Endodermal cell (in vitro differentiated cells): Measurements from ENCODE around the gene SLC34A1. TPM values are rescaled to one million over a fixed set of nuclear protein-coding genes. Genes with fewer than 3 reads are reported as not detected.

Source experiments
- DNase-seq: peaks from one replicate; pipeline ENCODE4 v3.0.0-alpha.2; 2017
- H3K27ac ChIP-seq: 2 replicates; pipeline ENCODE4 v1.5.1; 2013; ENCODE audit warnings: mild to moderate bottlenecking, low read depth, low read length, moderate library complexity
- H3K27me3 ChIP-seq: 2 replicates; pipeline ENCODE4 v1.6.1; 2013; ENCODE audit warnings: mild to moderate bottlenecking, low read length, moderate library complexity; ENCODE audit not compliant: insufficient read depth, control insufficient read depth, poor library complexity, severe bottlenecking
- H3K36me3 ChIP-seq: 2 replicates; pipeline ENCODE4 v1.7.0; 2013; ENCODE audit warnings: mild to moderate bottlenecking, low read length, moderate library complexity; ENCODE audit not compliant: control insufficient read depth, insufficient read depth
- H3K4me1 ChIP-seq: one replicate; pipeline ENCODE4 v1.7.0; 2013; ENCODE audit warnings: low read length; ENCODE audit not compliant: control insufficient read depth, insufficient read depth
- H3K4me3 ChIP-seq: 2 replicates; pipeline ENCODE4 v1.5.1; 2013; ENCODE audit warnings: mild to moderate bottlenecking, low read length, moderate library complexity
- H3K9ac ChIP-seq: 2 replicates; pipeline ENCODE4 v1.6.1; 2013; ENCODE audit warnings: mild to moderate bottlenecking, low read length, moderate library complexity; ENCODE audit not compliant: poor library complexity, severe bottlenecking; ENCODE audit errors: extremely low read depth
- H3K9me3 ChIP-seq: 2 replicates; pipeline ENCODE4 v1.6.1; 2013; ENCODE audit warnings: mild to moderate bottlenecking, low read length, moderate library complexity; ENCODE audit not compliant: control insufficient read depth
- H3K27ac Mint-ChIP-seq: 2 replicates; pipeline ENCODE4 v1.8.0; 2020; ENCODE audit warnings: mixed read lengths
- H3K27me3 Mint-ChIP-seq: 2 replicates; pipeline ENCODE4 v1.8.0; 2021; ENCODE audit warnings: mild to moderate bottlenecking, mixed read lengths; ENCODE audit not compliant: insufficient read depth
- H3K36me3 Mint-ChIP-seq: 2 replicates; pipeline ENCODE4 v1.8.0; 2020; ENCODE audit warnings: low read depth, mixed read lengths
- H3K4me1 Mint-ChIP-seq: 2 replicates; pipeline ENCODE4 v1.8.0; 2020; ENCODE audit warnings: mixed read lengths
- H3K4me3 Mint-ChIP-seq: 2 replicates; pipeline ENCODE4 v1.8.0; 2020; ENCODE audit warnings: mild to moderate bottlenecking, moderate library complexity, mixed read lengths
- H3K9me3 Mint-ChIP-seq: 2 replicates; pipeline ENCODE4 v1.8.0; 2020; ENCODE audit warnings: mild to moderate bottlenecking, mixed read lengths
- WGBS, 2 experiments: methylation state at CpG; one replicate each; pipeline versions ENCODE4 v1.1.5 to v1.1.7; 2013; ENCODE audit warnings: missing lambda C conversion rate in 2 of 2, mixed read lengths in 1 of 2; ENCODE audit not compliant: insufficient coverage in 1 of 2, insufficient read length in 1 of 2; 5-methylcytosine and 5-hydroxymethylcytosine counted together
- total RNA-seq, 2 donors: library from RNA; stranded (reverse); fragmentation: NEBNext Ultra II Directional in 1 of 2; extraction: Animal tissue kit (Norgen Biotek cat#: 25700) in 1 of 2; gene quantifications; 2 replicates in 1 of 2; 3 replicates in 1 of 2; pipeline ENCODE4 v1.2.1, GENCODE V29; 2021
- TF ChIP-seq, protein P1 (sequence below): fragments of 200-600 bp; sonication (generic); conservative IDR thresholded peaks from 2 replicates; pipeline ENCODE4 v1.5.0; 2021; ENCODE audit warnings: antibody characterized with exemption, mild to moderate bottlenecking

SLC34A1 gene
- total RNA-seq, 2 donors from 2014 or later: not detected

DNA sequence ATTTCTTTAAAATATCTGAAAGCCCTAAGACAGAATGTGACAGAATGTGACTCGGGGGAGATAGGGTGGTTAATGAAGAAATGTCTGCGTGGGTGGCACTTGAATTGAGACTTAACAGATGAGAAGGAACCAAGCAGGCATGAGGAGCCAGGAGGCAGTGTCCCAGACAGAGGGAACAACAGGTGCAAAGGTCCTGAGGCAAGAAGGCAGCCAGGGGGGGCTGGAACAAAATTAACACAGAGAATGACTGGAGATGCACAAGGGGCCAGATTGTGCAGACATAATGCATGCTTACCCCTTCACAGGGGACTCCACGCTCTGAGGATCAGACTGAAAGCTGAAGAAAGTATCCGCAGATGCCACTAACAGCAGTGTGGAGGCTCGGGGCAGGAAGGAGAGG is 34.5 kb upstream of the SLC34A1 start:
- peaks cover 18% of the 10 kb centered on the region for H3K4me1 Mint-ChIP-seq
- Histone ChIP-seq H3K27ac (no peak overlapping the region), H3K4me3 (peak overlapping the region; percentile 97), H3K9me3 (no peaks in the 10 kb centered on the region), H3K4me1 (peaks cover 11% of the 10 kb centered on the region), H3K36me3 (peaks cover 38% of the 10 kb centered on the region), H3K27me3 (no peaks in the 10 kb centered on the region), H3K9ac (no peak overlapping the region)
- no peak overlapping the region for H3K27ac Mint-ChIP-seq
- peaks cover 15% of the 10 kb centered on the region for H3K27me3 Mint-ChIP-seq
- 86 to 92% methylated on average over 5 of the region's 5 CpGs for WGBS, 2 experiments
- TF ChIP-seq, protein P1, sequence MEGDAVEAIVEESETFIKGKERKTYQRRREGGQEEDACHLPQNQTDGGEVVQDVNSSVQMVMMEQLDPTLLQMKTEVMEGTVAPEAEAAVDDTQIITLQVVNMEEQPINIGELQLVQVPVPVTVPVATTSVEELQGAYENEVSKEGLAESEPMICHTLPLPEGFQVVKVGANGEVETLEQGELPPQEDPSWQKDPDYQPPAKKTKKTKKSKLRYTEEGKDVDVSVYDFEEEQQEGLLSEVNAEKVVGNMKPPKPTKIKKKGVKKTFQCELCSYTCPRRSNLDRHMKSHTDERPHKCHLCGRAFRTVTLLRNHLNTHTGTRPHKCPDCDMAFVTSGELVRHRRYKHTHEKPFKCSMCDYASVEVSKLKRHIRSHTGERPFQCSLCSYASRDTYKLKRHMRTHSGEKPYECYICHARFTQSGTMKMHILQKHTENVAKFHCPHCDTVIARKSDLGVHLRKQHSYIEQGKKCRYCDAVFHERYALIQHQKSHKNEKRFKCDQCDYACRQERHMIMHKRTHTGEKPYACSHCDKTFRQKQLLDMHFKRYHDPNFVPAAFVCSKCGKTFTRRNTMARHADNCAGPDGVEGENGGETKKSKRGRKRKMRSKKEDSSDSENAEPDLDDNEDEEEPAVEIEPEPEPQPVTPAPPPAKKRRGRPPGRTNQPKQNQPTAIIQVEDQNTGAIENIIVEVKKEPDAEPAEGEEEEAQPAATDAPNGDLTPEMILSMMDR: no peak
- DNase-seq: no peak
- peaks cover 27% of the 10 kb centered on the region for H3K36me3 Mint-ChIP-seq
- H3K9me3 Mint-ChIP-seq: no peaks in the 10 kb centered on the region
- peak overlapping the region; percentile 99 for H3K4me3 Mint-ChIP-seq

DNA sequence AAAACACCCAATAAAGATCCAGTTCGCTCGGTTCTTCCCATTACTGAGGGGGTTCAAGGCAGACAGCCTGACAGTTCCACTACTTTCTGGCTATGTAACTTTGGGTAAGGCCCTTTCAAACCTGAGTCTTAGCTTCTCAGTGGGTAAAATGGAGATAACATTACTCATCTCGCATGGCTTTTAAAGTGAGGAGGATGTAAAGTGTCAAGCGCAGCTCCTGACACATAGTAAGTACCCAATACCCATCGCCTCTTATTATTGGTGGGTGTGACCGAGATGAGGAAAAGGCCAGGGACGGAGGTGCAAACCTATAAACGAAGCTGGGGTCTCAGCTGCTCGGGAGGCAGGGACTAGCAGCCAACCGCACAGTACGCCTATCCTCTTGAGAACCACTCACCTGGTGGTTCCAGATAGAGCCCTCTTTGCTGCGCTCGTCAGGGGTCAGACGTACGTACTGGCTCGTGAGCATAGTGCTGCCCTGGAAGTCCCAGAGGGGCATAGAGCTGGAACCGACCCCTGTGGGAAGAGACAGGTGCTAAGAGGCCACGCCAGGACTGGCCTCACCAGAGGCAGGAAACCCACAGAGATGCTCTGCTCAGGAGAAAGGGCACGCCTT is 33.4 kb upstream of the SLC34A1 start:
- Histone ChIP-seq H3K36me3 (peaks cover 33% of the 10 kb centered on the region), H3K27ac (no peak overlapping the region), H3K4me1 (peaks cover 11% of the 10 kb centered on the region), H3K9ac (peak overlapping the region; percentile 91), H3K27me3 (no peaks in the 10 kb centered on the region), H3K9me3 (no peaks in the 10 kb centered on the region), H3K4me3 (peak overlapping the region; percentile 97)
- Mint-ChIP-seq H3K36me3 (peaks cover 20% of the 10 kb centered on the region), H3K9me3 (no peaks in the 10 kb centered on the region), H3K4me3 (peak overlapping the region; percentile 99), H3K4me1 (peaks cover 18% of the 10 kb centered on the region), H3K27me3 (peaks cover 25% of the 10 kb centered on the region), H3K27ac (peak overlapping the region; percentile 100)
- TF ChIP-seq, protein P1: no peak
- WGBS, 2 experiments: 15 to 17% methylated on average over 12 to 19 of the region's 19 CpGs
- DNase-seq: no peak

DNA sequence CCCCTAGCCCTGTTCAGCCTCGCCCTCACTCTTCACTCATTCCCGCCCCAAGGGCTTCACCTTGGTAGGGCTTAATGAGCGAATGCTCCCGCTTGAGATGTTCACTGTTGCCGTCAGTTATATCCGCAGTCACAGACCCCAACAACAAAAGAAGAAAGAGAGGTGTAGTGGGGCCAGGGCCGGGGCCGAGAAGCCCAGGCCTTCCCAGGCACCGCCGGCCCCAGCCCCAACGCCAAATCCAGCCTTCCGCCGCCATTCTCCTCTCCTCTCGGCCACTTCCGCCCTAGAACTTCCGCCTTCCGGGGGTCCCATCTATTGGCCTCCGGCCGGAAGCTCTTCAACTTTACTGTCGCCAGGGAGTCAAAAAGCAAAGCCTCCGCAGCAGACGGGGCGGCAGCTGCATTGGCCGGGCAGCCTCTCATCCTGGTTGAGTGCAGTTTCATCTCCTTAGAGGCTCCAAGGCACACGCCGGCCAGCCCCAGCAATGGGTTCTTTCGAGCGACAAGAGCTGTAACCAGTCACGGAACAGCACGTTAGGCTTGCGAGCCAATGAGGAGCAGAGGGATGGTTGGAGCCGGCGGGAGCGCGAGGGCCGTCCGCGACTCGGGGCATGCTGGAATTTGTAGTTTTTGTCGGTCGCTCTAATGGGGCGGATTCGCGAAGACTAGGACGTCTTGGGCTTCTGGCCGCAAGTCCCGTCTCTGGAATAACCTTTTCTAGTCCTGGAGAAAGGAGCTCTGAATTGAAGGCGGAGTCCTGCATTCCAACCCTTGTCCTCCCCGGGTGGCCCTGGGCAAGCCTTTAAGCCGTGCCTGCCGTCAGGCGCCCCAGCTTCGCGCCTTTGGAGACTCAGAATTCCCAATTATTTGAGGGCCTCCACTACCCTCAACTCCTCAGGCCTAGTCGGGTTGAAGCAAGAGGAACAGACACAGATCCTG is 32.6 kb upstream of the SLC34A1 start, which contains the start of gene LMAN2:
Gene LMAN2, minus strand, starts transcription at position 277 of the 938 bp plus-strand sequence. Its CDS starts 21 bp downstream, at position 256.
- Histone ChIP-seq H3K27ac (peak within 1 kb of the TSS; percentile 94), H3K9ac (peak within 1 kb of the TSS; percentile 91), H3K4me3 (peak within 1 kb of the TSS; percentile 97), H3K36me3 (peaks cover 27% of the 10 kb centered on the region), H3K27me3 (peaks cover 4% of the 10 kb centered on the region), H3K9me3 (no peaks in the 10 kb centered on the region), H3K4me1 (peaks cover 11% of the 10 kb centered on the region)
- Mint-ChIP-seq H3K4me3 (peak within 1 kb of the TSS; percentile 99), H3K4me1 (peaks cover 18% of the 10 kb centered on the region), H3K9me3 (no peaks in the 10 kb centered on the region), H3K36me3 (peaks cover 15% of the 10 kb centered on the region), H3K27ac (peak within 1 kb of the TSS; percentile 100), H3K27me3 (peaks cover 33% of the 10 kb centered on the region)
- 0 to 8% methylated on average over 34 to 55 of the region's 55 CpGs for WGBS, 2 experiments
- DNase-seq: peak; percentile 98
- TF ChIP-seq, protein P1: no peak
